ACC112 (cell line): Measurements from ENCODE around the gene RNF224.

ENCODE experiments used
- H2AFZ ChIP-seq: fragments of 200-600 bp; sonication (generic); one replicate; pipeline ENCODE4 v1.6.0; 2017; ENCODE audit warnings: antibody characterized with exemption, low read length; ENCODE audit not compliant: unreplicated experiment
- H3K27ac ChIP-seq: fragments of 200-600 bp; sonication (generic); 2 replicates; pipeline ENCODE4 v1.5.1; 2014; ENCODE audit warnings: low read depth, mild to moderate bottlenecking, antibody characterized with exemption, low read length, moderate library complexity
- H3K27me3 ChIP-seq: fragments of 200-600 bp; sonication (generic); 2 replicates; pipeline ENCODE4 v1.6.1; 2014; ENCODE audit warnings: mild to moderate bottlenecking, antibody characterized with exemption, low read length, moderate library complexity, mixed read lengths; ENCODE audit not compliant: insufficient read depth
- H3K36me3 ChIP-seq: fragments of 200-600 bp; sonication (generic); 2 replicates; pipeline ENCODE4 v1.6.1; 2016; ENCODE audit warnings: mild to moderate bottlenecking, antibody characterized with exemption, low read length, moderate library complexity, mixed read lengths; ENCODE audit not compliant: insufficient read depth
- H3K4me1 ChIP-seq: fragments of 200-600 bp; sonication (generic); one replicate; pipeline ENCODE4 v1.6.1; 2016; ENCODE audit warnings: low read length, mixed read lengths; ENCODE audit not compliant: insufficient read depth, unreplicated experiment, control insufficient read depth
- H3K4me3 ChIP-seq: fragments of 200-600 bp; sonication (generic); 2 replicates; pipeline ENCODE4 v1.5.1; 2014; ENCODE audit warnings: mild to moderate bottlenecking, low read depth, low read length
- H3K79me2 ChIP-seq: fragments of 200-600 bp; sonication (generic); one replicate; pipeline ENCODE4 v1.6.0; 2016; ENCODE audit warnings: low read length; ENCODE audit not compliant: control insufficient read depth, unreplicated experiment, insufficient read depth

RNF224 gene

DNA sequence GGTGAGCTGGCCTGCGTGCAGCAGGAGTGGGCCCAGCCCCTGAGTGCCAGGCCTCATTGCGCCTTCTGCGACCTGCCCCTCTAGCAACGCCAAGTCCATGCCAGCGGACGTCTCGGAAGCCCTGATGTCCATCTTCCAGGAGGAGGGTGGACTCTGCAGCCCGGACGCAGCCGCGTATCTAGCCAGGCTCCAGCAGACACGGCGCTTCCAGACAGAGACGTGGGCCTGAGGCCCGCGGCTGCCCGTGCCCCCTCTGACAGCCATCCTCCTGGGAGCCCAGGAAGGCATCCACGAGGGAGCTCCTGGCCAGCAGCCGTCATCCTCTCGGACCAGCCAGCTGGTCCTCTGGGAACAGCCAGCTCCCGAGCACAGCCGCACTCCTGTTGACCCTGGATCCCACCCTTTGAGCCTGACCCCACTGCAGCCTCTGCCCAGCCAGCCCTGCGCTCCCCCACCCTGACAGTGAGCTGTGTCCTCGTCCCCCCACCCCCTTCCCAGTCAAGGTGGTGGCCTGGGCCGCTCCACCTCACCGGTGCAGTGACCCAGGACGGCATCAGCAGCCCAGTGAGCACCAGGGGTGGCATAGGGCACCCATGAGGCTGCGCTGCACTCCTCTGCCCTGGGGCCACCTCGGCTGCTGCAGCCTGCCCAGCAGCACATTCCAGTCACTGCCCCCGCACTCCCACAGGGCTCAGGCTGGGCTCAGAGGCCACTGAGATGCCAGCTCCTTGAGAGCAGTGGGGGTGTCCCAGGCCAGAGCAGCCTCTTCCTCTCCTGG, 10.9 kb upstream of the RNF224 start:
- H3K27me3 ChIP-seq, result no peaks in the 10 kb centered on the region
- no peaks in the 10 kb centered on the region for H3K79me2 ChIP-seq
- H3K36me3 ChIP-seq, result no peaks in the 10 kb centered on the region
- no peak overlapping the region for H3K4me3 ChIP-seq
- peaks cover 29% of the 10 kb centered on the region for H3K4me1 ChIP-seq
- no peak overlapping the region for H2AFZ ChIP-seq
- no peak overlapping the region for H3K27ac ChIP-seq

DNA sequence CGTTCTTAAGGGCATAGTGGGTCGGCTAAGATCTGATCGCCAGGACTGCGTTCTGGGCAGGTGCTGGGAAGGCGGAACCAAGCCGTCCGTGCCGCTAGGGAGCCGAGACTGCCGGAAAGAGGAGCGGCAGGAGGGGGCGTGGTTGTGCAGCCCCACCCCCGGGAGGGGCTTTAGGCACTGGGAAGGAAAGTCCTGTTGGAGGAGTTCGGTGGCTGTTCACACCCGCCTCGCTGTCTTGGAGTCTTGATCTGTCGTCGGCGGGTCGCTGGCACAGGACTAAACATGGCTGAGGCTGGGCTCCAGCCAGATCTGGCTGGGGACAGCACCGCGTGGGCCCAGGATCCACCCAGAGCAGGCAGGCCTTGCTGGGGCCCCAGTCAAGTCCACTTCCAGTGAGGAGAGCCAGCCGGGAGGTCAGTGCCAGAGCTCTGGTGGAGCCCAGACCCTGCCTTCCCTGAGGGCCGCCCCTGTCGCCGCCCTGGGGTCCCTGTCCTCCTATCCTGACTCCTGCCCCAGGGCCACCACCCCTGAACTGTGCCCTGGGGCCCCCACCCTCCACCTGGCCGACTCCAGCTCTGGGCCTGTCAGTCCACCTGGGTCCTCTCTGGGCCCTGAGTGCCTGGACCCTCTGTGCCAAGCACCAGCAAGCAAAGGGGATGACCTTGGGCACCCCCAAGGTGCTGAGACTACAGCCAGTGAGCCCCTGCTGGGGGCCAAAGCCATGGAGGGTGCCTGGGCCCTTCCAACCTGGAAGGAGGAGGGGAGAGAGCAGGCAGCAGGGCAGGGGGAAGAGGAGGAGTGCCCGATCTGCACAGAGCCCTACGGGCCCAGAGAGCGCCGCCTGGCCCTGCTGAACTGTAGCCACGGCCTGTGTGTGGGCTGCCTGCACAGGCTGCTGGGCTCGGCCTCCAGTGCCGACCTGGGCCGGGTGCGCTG, 9.8 kb upstream of the RNF224 start:
- no peak overlapping the region for H2AFZ ChIP-seq
- no peak overlapping the region for H3K4me3 ChIP-seq
- no peaks in the 10 kb centered on the region for H3K79me2 ChIP-seq
- no peak overlapping the region for H3K27ac ChIP-seq
- no peaks in the 10 kb centered on the region for H3K27me3 ChIP-seq
- H3K36me3 ChIP-seq, result no peaks in the 10 kb centered on the region
- peaks cover 32% of the 10 kb centered on the region for H3K4me1 ChIP-seq

DNA sequence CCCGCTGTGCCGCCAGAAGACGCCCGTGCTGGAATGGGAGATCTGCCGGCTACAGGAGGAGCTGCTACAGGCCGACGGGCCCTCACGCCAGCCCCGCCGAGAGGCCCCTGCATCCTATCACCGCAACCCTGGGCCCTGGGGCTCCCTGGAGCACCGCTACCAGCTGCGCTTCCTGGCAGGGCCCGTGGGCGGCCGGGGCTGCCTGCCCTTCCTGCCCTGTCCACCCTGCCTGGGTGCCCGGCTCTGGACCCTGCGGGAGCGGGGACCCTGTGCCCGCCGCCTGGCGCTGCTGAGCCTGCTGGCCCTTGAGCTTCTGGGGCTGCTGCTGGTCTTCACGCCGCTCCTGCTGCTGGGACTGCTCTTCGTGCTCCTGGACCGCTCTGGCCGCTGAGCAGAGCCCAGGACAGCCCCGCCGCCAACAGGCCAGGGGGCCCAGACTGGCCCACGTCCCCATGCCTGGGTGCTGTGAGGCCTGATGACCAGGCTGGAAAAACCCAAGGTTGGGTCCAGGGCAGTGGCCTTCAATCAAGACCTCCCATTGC, 9.0 kb upstream of the RNF224 start:
- no peaks in the 10 kb centered on the region for H3K36me3 ChIP-seq
- H3K27me3 ChIP-seq, result no peaks in the 10 kb centered on the region
- peaks cover 37% of the 10 kb centered on the region for H3K4me1 ChIP-seq
- H3K27ac ChIP-seq, result peak overlapping the region; percentile 22; the same call in 1 of the 2 replicates
- no peak overlapping the region for H2AFZ ChIP-seq
- H3K4me3 ChIP-seq, result peak overlapping the region; percentile 39; the same call in 1 of the 2 replicates
- H3K79me2 ChIP-seq, result no peaks in the 10 kb centered on the region

DNA sequence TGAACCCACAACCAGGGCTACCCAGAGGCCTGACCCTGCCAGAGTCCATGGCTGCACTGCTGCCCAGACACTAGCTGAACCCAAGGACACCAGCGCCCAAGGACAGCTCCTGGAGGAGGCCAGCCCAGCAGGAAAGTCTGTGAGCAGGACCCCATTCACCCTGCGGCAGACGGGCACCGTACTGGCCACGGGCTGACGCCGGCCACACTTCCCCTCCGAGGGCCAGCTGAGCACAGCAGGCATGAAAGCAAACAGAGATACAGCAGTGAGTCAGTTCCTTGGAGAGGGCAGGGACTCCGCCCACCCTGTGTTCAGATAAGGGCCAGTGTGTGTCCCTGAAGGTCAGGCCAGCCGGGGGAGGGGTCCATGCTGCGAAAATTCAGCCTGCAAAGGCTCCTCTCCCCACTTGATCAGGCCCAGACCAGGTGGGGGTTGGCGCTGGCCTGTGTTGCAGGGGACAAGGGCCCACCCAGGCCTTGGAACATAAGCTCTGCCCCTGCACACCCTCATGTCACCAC, 8.5 kb upstream of the RNF224 start:
- Histone ChIP-seq H3K4me3 (peak overlapping the region; percentile 39; the same call in 1 of the 2 replicates), H3K27me3 (no peaks in the 10 kb centered on the region), H3K27ac (peak overlapping the region; percentile 22; the same call in 1 of the 2 replicates), H3K79me2 (no peaks in the 10 kb centered on the region), H2AFZ (no peak overlapping the region), H3K36me3 (no peaks in the 10 kb centered on the region), H3K4me1 (peaks cover 34% of the 10 kb centered on the region)

DNA sequence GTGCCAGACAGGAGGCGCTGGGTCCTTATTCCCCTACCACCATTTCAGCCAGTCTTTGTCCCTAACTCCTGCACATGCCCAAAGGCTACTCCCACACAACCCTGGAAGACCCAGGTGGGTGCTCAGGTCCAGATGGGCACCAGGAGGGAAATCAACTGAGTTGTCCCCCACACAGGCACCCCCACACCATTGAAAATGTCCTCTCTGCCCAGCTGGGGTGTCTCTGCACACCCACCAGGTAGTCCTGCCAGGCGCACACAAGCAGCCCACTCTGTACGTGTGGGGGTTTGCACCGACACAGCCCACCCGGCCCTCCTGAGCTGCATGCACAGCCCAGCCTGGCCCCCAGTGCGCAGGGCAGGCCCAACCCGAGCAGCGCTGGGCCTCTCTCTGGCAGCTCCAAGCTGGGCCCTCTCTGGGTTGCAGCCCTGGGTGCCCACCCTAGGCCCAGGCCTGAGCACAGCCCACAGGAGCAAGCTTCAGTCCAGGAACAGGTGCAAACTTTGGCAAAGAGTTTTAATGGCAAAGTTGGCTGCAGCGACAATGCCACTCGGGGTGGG, 7.5 kb upstream of the RNF224 start:
- no peaks in the 10 kb centered on the region for H3K27me3 ChIP-seq
- no peak overlapping the region for H3K4me3 ChIP-seq
- no peak overlapping the region for H2AFZ ChIP-seq
- H3K36me3 ChIP-seq, result no peaks in the 10 kb centered on the region
- H3K27ac ChIP-seq, result no peak overlapping the region
- H3K4me1 ChIP-seq, result peaks cover 41% of the 10 kb centered on the region
- H3K79me2 ChIP-seq, result no peaks in the 10 kb centered on the region

DNA sequence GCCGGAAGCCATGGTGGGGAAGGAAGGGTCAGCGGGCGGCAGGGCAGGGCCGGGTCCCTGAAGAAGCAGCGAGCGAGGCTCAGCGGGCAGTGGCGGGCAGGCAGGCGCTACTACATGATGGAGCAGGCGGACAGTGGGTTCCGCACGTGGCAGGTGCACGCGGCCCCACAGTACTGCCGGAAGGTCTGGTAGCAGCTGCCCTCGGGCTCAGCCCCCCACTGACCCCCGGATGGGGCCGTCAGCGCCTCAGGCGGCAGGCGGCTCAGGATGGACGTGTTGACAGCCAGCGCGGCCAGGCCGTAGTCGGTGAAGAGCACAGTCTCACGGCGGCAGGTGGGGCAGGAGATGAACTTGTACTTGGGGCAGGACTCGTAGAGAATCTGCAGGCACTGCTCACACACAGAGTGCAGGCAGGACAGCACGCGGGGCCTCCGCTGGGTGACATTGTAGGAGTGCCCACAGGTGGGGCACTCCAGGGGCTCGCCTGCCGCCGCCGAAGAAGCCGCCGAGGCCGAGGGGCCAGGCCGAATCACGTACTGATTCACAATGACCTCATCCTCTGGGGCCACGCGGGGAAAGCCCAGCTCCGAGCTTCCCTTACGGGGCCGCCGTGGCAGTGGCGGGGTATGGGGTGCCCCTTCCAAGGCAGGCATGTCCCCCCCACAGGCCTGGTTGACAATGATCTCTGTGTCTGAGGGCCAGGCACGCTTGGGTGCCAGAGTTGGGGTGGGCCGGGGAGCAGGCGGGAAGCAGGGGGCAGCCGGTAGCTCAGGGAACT, 6.8 kb upstream of the RNF224 start:
- Histone ChIP-seq H2AFZ (no peak overlapping the region), H3K27me3 (no peaks in the 10 kb centered on the region), H3K36me3 (no peaks in the 10 kb centered on the region), H3K27ac (no peak overlapping the region), H3K79me2 (no peaks in the 10 kb centered on the region), H3K4me3 (no peak overlapping the region), H3K4me1 (peaks cover 46% of the 10 kb centered on the region)

DNA sequence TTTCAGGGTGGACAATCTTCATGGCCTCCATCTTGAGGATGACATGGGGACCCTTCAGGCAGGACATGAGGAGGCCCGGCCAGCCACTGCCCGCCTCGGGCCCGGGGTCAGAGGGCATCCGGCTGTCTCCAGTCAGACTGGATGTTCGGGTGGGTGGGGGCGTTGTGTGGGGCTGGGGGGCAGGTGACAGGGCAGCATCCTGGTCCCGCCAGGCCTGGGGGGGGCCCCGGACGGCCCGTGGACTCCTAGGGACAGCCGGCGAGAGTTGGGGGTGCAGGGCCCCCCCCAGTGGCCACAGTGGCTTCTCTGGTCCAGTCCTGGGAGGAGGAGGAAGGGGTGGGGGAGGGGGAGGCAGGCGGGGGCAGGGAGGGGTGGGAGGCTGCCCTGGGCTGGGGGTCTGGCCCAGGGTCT, 6.2 kb upstream of the RNF224 start:
- Histone ChIP-seq H3K79me2 (no peaks in the 10 kb centered on the region), H3K4me3 (no peak overlapping the region), H2AFZ (no peak overlapping the region), H3K27ac (no peak overlapping the region), H3K27me3 (no peaks in the 10 kb centered on the region), H3K36me3 (no peaks in the 10 kb centered on the region), H3K4me1 (peaks cover 46% of the 10 kb centered on the region)

DNA sequence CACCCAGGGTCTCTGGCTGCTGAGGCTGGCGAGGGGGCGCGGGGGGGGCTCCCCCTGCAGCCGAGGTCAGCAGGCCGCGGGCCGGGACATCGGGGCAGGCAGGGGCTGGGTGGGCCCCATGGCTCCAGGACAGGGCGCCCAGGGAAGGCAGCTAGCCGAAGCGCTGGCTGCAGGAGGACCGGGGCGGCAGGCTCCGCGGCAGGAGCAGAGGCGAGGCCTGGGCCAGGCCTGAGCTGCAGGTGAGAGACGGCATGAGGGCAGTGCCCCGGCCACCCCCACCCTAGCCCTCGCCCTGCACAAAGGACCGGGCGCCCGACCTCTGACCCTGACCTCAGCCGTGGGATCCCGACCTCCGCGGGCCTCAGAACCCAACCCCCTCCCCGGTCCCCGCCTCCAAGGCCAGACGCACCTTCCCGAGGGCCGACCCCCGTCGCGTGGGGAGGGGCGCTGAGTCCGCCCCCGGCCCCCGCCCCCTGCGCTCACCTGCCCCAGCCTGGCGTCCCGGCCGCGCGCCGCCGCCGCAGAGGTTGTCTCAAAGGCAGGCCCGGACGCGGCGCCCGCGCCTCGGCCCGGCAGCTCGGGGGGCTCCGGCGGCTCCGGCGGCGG, 5.7 kb upstream of the RNF224 start:
- H3K27ac ChIP-seq, result no peak overlapping the region
- H3K4me3 ChIP-seq, result no peak overlapping the region
- no peaks in the 10 kb centered on the region for H3K79me2 ChIP-seq
- peaks cover 44% of the 10 kb centered on the region for H3K4me1 ChIP-seq
- no peaks in the 10 kb centered on the region for H3K36me3 ChIP-seq
- H2AFZ ChIP-seq, result no peak overlapping the region
- no peaks in the 10 kb centered on the region for H3K27me3 ChIP-seq

DNA sequence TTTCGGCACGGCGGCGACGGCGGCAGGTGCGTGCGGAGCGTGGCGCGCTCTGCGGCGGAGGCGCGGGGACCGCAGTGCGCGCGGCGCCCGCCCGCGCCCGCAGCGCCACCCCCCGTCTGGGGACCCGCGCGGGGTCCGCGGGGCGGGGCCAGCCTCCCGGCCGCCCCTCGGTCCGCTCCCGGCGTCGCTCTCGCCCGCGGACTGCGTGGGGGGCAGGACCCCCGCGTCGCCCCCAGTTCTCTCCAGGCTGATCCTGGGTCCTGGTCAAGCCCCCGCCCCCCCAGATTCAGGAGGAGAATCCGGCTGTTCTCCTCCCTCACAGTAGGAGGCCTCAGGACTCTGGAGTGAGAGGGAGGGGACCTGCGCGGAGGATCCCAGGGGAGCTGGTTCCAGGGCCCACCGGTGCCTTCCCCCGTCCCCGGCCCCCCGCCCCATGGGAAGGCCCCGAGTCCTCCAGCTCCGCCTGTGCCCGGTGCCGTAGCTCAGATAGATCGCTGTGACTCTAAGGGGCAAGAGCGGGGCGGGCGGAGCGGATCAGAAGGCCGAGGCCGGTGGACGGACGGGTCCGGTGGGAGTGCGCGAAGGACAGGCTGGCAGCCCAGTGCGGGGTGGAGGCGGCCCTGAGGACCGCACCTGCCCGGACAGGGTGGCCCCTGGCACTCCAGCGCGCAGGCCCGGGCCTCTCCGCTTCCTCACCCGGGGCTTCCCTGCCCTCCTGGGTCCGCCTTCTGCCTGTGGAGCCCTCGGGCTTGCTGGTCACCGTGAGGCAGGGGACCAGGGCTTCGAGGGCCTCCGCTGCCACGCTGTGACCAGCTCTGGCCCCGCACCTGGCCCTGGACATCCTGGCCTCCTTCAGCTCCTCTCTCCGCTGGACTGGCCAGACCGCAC, 4.9 kb upstream of the RNF224 start, which contains the start of gene RNF208:
Gene RNF208 (minus strand): TSS at position 51 of the 888 bp plus-strand sequence. CDS start 1,028 bp downstream, outside the sequence.
- Histone ChIP-seq H3K27ac (no peak within 1 kb of the TSS), H3K4me3 (peak within 1 kb of the TSS; percentile 85), H3K27me3 (no peaks in the 10 kb centered on the region), H3K4me1 (peaks cover 43% of the 10 kb centered on the region), H3K36me3 (no peaks in the 10 kb centered on the region), H2AFZ (peak within 1 kb of the TSS; percentile 54), H3K79me2 (no peaks in the 10 kb centered on the region)
